HCT116 (cell line): ENCODE data around the gene PCTP. TPM values are rescaled to one million over a fixed set of nuclear protein-coding genes. Genes with fewer than 3 reads are reported as not detected.

Experiments used
- ATAC-seq: fragments of 200-7000 bp; cut with Tn5 transposase; 2 replicates; pipeline ENCODE4 v1.9.1; 2020; ENCODE audit warnings: mild to moderate bottlenecking, moderate library complexity
- BruUV-seq: library from RNA; stranded (reverse); fragments of 400-500 nt; replicated peaks from 2 replicates; lab custom pipeline; 2021; lab: Mats Ljungman, UMichigan
- CTCF ChIA-PET: fragments of 300-600 bp; sonication (Branson Sonifier 250); formaldehyde crosslinking; loops from one replicate; lab custom pipeline; 2021; ENCODE audit warnings: antibody characterized with exemption; lab: Charles Lee
- POLR2A ChIA-PET: fragments of 300-600, 350-600 bp; sonication (Branson Sonifier 250); formaldehyde crosslinking; loops from one replicate; lab custom pipeline; 2021; ENCODE audit warnings: antibody characterized with exemption; lab: Charles Lee
- RAD21 ChIA-PET, 2 experiments: fragments of 300-600 bp; sonication (Branson Sonifier 250); formaldehyde crosslinking; loops; one replicate each; lab custom pipeline; 2023; ENCODE audit warnings: low total read pairs in 2 of 2; ENCODE audit not compliant: uncharacterized antibody in 2 of 2, unreplicated experiment in 2 of 2, low non-redundant PET in 1 of 2; lab: Charles Lee
- DNase-seq: peaks from one replicate; pipeline ENCODE4 v3.0.0-alpha.2; 2010; ENCODE audit warnings: low read depth, low spot score
- H2AFZ ChIP-seq: fragments of 200-600 bp; shearing (Covaris generic), sonication (generic); 2 replicates; pipeline ENCODE4 v1.6.1; 2017; ENCODE audit warnings: low read depth, mixed run types, mixed read lengths, antibody characterized with exemption, low read length; ENCODE audit not compliant: poor library complexity, severe bottlenecking
- H3K27ac ChIP-seq: 2 replicates; pipeline ENCODE4 v1.5.1; 2012; ENCODE audit warnings: low read depth, low read length
- H3K27me3 ChIP-seq: fragments of 200-600 bp; sonication (generic); 2 replicates; pipeline ENCODE4 v1.6.1; 2016; ENCODE audit warnings: mixed run types, low read length, mixed read lengths; ENCODE audit not compliant: insufficient read depth
- H3K36me3 ChIP-seq, 2 experiments: fragments of 200-500 bp in 1 of 2; fragments of 200-600 bp in 1 of 2; sonication (Bioruptor generic) in 1 of 2; sonication (generic) in 1 of 2; 2 replicates each; pipeline versions ENCODE4 v1.5.1 to v1.6.1; 2014 to 2016; ENCODE audit warnings: low read length in 2 of 2, inconsistent platforms in 1 of 2, mixed read lengths in 1 of 2, mixed run types in 1 of 2; ENCODE audit not compliant: insufficient read depth in 2 of 2, control insufficient read depth in 1 of 2
- H3K4me1 ChIP-seq, 2 experiments: fragments of 200-600 bp in 1 of 2; sonication (generic) in 1 of 2; 2 replicates each; pipeline versions ENCODE4 v1.5.1 to v1.6.1; 2012 to 2017; ENCODE audit warnings: low read length in 2 of 2, inconsistent platforms in 1 of 2, mild to moderate bottlenecking in 1 of 2, mixed read lengths in 1 of 2, mixed run types in 1 of 2, moderate library complexity in 1 of 2; ENCODE audit not compliant: insufficient read depth in 2 of 2, control insufficient read depth in 1 of 2
- H3K4me2 ChIP-seq: fragments of 200-600 bp; sonication (generic); 2 replicates; pipeline ENCODE4 v1.6.1; 2017; ENCODE audit warnings: mixed run types, low read length, mixed read lengths
- H3K4me3 ChIP-seq, 2 experiments: fragments of 200-600 bp in 1 of 2; sonication (generic) in 1 of 2; replicated peaks in 1 of 2; 2 replicates each; pipeline ENCODE4 v1.5.1; 2011 to 2016; ENCODE audit warnings: low read length in 2 of 2, control low read depth in 1 of 2, low read depth in 1 of 2, mild to moderate bottlenecking in 1 of 2, mixed read lengths in 1 of 2, mixed run types in 1 of 2
- H3K79me2 ChIP-seq: fragments of 200-600 bp; sonication (generic); 2 replicates; pipeline ENCODE4 v1.6.1; 2017; ENCODE audit warnings: mild to moderate bottlenecking, mixed run types, low read length, moderate library complexity, mixed read lengths; ENCODE audit not compliant: insufficient read depth
- H3K9ac ChIP-seq: fragments of 200-600 bp; sonication (generic); 2 replicates; pipeline ENCODE4 v1.6.1; 2016; ENCODE audit warnings: low read length, mixed read lengths
- H3K9me2 ChIP-seq: fragments of 200-600 bp; sonication (generic), shearing (Covaris generic); 2 replicates; pipeline ENCODE4 v1.6.1; 2017; ENCODE audit warnings: mixed run types, mild to moderate bottlenecking, moderate library complexity; ENCODE audit not compliant: insufficient read depth
- H3K9me3 ChIP-seq, 2 experiments: fragments of 200-500 bp in 1 of 2; fragments of 200-600 bp in 1 of 2; sonication (Bioruptor generic) in 1 of 2; sonication (generic) in 1 of 2; 2 replicates each; pipeline ENCODE4 v1.6.1; 2014 to 2017; ENCODE audit warnings: low read length in 2 of 2, mixed read lengths in 2 of 2, inconsistent platforms in 1 of 2, low read depth in 1 of 2, mild to moderate bottlenecking in 1 of 2, mixed run types in 1 of 2, moderate library complexity in 1 of 2; ENCODE audit not compliant: control insufficient read depth in 1 of 2, insufficient read depth in 1 of 2
- H4K20me1 ChIP-seq: fragments of 200-600 bp; sonication (generic), shearing (Covaris generic); 2 replicates; pipeline ENCODE4 v1.6.1; 2017; ENCODE audit warnings: mixed run types, mild to moderate bottlenecking, moderate library complexity; ENCODE audit not compliant: insufficient read depth
- ATF3 ChIP-seq: IDR thresholded peaks from 2 replicates; pipeline ENCODE4 v1.6.1; 2012
- EGR1 ChIP-seq: IDR thresholded peaks from 2 replicates; pipeline ENCODE4 v1.6.1; 2012; ENCODE audit warnings: low read depth
- ELF1 ChIP-seq: IDR thresholded peaks from 2 replicates; pipeline ENCODE4 v1.6.1; 2012; ENCODE audit warnings: low read depth, borderline replicate concordance
- MAX ChIP-seq: IDR thresholded peaks from 2 replicates; pipeline ENCODE4 v1.6.1; 2012
- POLR2AphosphoS5 ChIP-seq: IDR thresholded peaks from 2 replicates; pipeline ENCODE4 v1.6.1; 2011; ENCODE audit warnings: mild to moderate bottlenecking, low read depth, low read length, moderate library complexity
- SP1 ChIP-seq: IDR thresholded peaks from 2 replicates; pipeline ENCODE4 v1.6.1; 2012; ENCODE audit warnings: low read depth
- YY1 ChIP-seq: IDR thresholded peaks from 2 replicates; pipeline ENCODE4 v1.6.1; 2011; ENCODE audit warnings: low read length, low read depth, moderate library complexity, mild to moderate bottlenecking; ENCODE audit not compliant: insufficient replicate concordance; ENCODE audit errors: extremely low read depth
- ZFX ChIP-seq: fragments of 450-650 bp; IDR thresholded peaks from 2 replicates; pipeline ENCODE4 v1.6.1; 2017
- ZNF274 ChIP-seq: fragments of 200-500 bp; sonication (Bioruptor generic); IDR thresholded peaks from 2 replicates; pipeline ENCODE4 v1.6.1; 2014; ENCODE audit warnings: mild to moderate bottlenecking, low read depth, low read length, inconsistent platforms
- intact Hi-C: fragments of 100-400 bp; cut with micrococcal nuclease; formaldehyde crosslinking; loops from 2 replicates; pipeline ENCODE4 v1.10.0; 2022
- total RNA-seq: library from RNA; stranded (reverse); gene quantifications from one replicate; pipeline ENCODE4 v1.2.1, GENCODE V29; 2021; ENCODE audit not compliant: unreplicated experiment

The PCTP gene
- total RNA-seq, 1 experiment from 2014 or later, result 16.3 TPM

- no peak for TF ChIP-seq ATF3
- no peak for TF ChIP-seq ZFX
- TF ChIP-seq ZNF274, result no peak
- TF ChIP-seq EGR1, result no peak
Observed at GRCh38 chr17:55751720-55752250, 934 bp downstream of the PCTP start (continued).

GRCh38 chr17:55756689-55757088 is 5.8 kb downstream of the PCTP start:
- Histone ChIP-seq H3K9me2 (no peaks in the 10 kb centered on the region), H3K4me2 (no peak overlapping the region), H4K20me1 (no peaks in the 10 kb centered on the region), H3K4me3 (no peak overlapping the region), H3K27me3 (no peaks in the 10 kb centered on the region), H3K9ac (no peak overlapping the region), H2AFZ (no peak overlapping the region), H3K36me3 (no peaks in the 10 kb centered on the region)
- intact Hi-C loops, result loop anchor here (10.0 kb wide), 1 partner anchor 1028 kb away; no protein-coding TSS in a partner anchor
- DNase-seq (no peak), ATAC-seq (no peak)
- ChIA-PET POLR2A (no interaction called here), RAD21 (no interaction called here)
- TF ChIP-seq EGR1, result no peak
- TF ChIP-seq MAX, result no peak
- no peak for TF ChIP-seq POLR2AphosphoS5
- no peak for TF ChIP-seq ELF1
- no peak for TF ChIP-seq ZFX
- no peak for TF ChIP-seq ATF3
- TF ChIP-seq SP1, result no peak
- TF ChIP-seq YY1, result no peak
- TF ChIP-seq, all 23 proteins: peak for 0
- H3K79me2 ChIP-seq, result peaks cover 4% of the 10 kb centered on the region; the same call in 1 of the 2 replicates
- H3K9me3 ChIP-seq, result no peaks in the 10 kb centered on the region
- H3K27ac ChIP-seq, result no peak overlapping the region
- CTCF ChIA-PET, result no interaction called here
- H3K4me1 ChIP-seq, result peaks cover 3 to 6% of the 10 kb centered on the region in 2 experiments; a peak in 3 of 4 replicates
- BruUV-seq, result no TSS peak
